Sigmoid colon (tissue), 7 donors: ENCODE results near the gene DSE. TPM values are rescaled to one million over a fixed set of nuclear protein-coding genes. Genes with fewer than 3 reads are reported as not detected.

Experiments
- DNase-seq: peaks from one replicate; pipeline ENCODE4 v3.0.0-alpha.2; 2019
- H3K27ac ChIP-seq, 4 donors: fragments of 200-600 bp; sonication (generic); one replicate each; pipeline ENCODE4 v1.5.1; 2016 to 2019; ENCODE audit warnings: mild to moderate bottlenecking in 1 of 4
- H3K27me3 ChIP-seq, 3 donors: fragments of 200-600 bp; sonication (generic); one replicate each; pipeline ENCODE4 v1.5.1; 2019; ENCODE audit warnings: mild to moderate bottlenecking in 1 of 3
- H3K36me3 ChIP-seq, 4 donors: fragments of 200-600 bp; sonication (generic); one replicate each; pipeline ENCODE4 v1.5.1; 2016 to 2019
- H3K4me1 ChIP-seq, 4 donors: fragments of 200-600 bp; sonication (generic); one replicate each; pipeline ENCODE4 v1.5.1; 2017 to 2019
- H3K4me3 ChIP-seq, 4 donors: fragments of 200-600 bp; sonication (generic); one replicate each; pipeline ENCODE4 v1.5.1; 2017 to 2019; ENCODE audit warnings: mild to moderate bottlenecking in 2 of 4, moderate library complexity in 1 of 4
- H3K9me3 ChIP-seq, 4 donors: fragments of 200-600 bp in 3 of 4; sonication (generic) in 3 of 4; one replicate each; pipeline versions ENCODE4 v1.5.1 to v1.6.1; 2013 to 2019
- EP300 ChIP-seq, 4 donors: sonication (generic); formaldehyde crosslinking; IDR thresholded peaks; one replicate each; pipeline ENCODE4 v1.6.1; 2017; ENCODE audit warnings: antibody characterized with exemption in 4 of 4
- POLR2A ChIP-seq, 2 donors: fragments of 450-650 bp; IDR thresholded peaks; one replicate each; pipeline ENCODE4 v1.6.1; 2016; ENCODE audit warnings: antibody characterized with exemption in 2 of 2, mild to moderate bottlenecking in 2 of 2, moderate library complexity in 2 of 2
- POLR2AphosphoS5 ChIP-seq, 4 donors: sonication (generic); formaldehyde crosslinking; IDR thresholded peaks; one replicate each; pipeline ENCODE4 v1.6.1; 2017; ENCODE audit warnings: antibody characterized with exemption in 4 of 4
- WGBS, 2 donors: extraction: QIAGEN DNeasy Blood & Tissue Kit; methylation state at CpG; one replicate each; pipeline ENCODE4 v1.1.7; 2013; 5-methylcytosine and 5-hydroxymethylcytosine counted together
- intact Hi-C: fragments of 100-400 bp; cut with DNase I; formaldehyde crosslinking; loops from one replicate; pipeline ENCODE4 v1.15.1; 2023
- polyA plus RNA-seq, 3 donors: library from polyadenylated mRNA; stranded (reverse); fragments of 200-250 nt; gene quantifications; one replicate each; pipeline ENCODE4 v1.2.3, GENCODE V29; 2013
- total RNA-seq, 4 donors: library from RNA; depleted of rRNA; stranded (reverse); fragments of >200 nt; gene quantifications; one replicate each; pipeline ENCODE4 v1.1.0, GENCODE V29; 2016
- TF ChIP-seq, protein P1 (sequence below), 4 experiments: fragments of 450-650 bp in 3 of 4; fragments of 200-600 bp in 1 of 4; IDR thresholded peaks; one replicate each; pipeline ENCODE4 v1.5.1; 2016 to 2019; ENCODE audit warnings: antibody characterized with exemption in 4 of 4, mild to moderate bottlenecking in 3 of 4, moderate library complexity in 2 of 4
- donor health status: healthy with polysubstance abuse.
- donor health status: Bipolar disorder and iron deficiency.
- donor health status: healthy.

DSE gene
- total and polyA plus RNA-seq, 7 donors, result 2.5 to 29.5 (median 17.9) TPM

DNA sequence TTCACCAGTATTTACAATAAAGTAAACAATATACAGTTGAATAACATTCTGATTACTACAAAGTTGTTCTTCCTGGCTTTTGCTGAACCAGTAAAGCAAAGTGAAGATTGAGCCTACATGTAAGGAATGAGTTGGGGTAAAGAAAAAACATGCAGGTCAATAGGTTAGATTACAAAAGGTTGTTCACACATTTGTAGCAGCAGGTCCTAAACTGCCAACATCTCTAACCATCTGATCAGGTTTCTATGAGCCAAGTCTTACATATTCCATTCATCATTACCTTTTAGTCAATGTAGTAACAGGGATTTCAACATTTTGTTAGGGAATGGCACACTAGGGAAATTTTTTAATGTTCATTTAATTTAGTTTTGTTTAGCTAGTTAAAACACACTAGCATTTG, 81.2 kb downstream of the DSE start:
- DNase-seq, result no peak
- TF ChIP-seq, protein P1, sequence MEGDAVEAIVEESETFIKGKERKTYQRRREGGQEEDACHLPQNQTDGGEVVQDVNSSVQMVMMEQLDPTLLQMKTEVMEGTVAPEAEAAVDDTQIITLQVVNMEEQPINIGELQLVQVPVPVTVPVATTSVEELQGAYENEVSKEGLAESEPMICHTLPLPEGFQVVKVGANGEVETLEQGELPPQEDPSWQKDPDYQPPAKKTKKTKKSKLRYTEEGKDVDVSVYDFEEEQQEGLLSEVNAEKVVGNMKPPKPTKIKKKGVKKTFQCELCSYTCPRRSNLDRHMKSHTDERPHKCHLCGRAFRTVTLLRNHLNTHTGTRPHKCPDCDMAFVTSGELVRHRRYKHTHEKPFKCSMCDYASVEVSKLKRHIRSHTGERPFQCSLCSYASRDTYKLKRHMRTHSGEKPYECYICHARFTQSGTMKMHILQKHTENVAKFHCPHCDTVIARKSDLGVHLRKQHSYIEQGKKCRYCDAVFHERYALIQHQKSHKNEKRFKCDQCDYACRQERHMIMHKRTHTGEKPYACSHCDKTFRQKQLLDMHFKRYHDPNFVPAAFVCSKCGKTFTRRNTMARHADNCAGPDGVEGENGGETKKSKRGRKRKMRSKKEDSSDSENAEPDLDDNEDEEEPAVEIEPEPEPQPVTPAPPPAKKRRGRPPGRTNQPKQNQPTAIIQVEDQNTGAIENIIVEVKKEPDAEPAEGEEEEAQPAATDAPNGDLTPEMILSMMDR (IDR thresholded peaks at IDR 0.05), result no peak
- TF ChIP-seq EP300 (IDR thresholded peaks at IDR 0.05), result no peak
- TF ChIP-seq POLR2A (IDR thresholded peaks at IDR 0.05), result no peak
- TF ChIP-seq POLR2AphosphoS5 (IDR thresholded peaks at IDR 0.05), result no peak
- intact Hi-C loops, result no loop called here

DNA sequence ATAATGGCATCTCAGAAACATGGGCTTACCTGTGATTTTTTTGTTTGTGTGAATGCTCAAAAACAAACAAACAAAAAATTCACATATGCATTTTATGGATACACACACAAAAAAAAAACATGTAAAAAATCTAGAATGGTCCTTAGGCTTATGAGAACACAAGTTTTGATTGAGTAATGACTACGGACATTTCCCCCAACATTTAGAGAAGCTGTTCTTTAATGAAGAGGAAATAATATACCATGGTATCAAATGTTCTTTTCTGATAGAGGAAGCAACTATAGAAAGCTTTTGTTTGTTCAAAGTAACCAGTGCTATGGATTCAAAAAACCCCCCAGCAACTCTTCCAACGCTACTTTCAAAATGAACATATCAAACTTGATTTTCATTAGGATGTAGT, 81.8 kb downstream of the DSE start:
- H3K27me3 ChIP-seq, result no peaks in the 10 kb centered on the region
- H3K9me3 ChIP-seq, result no peaks in the 10 kb centered on the region
- peaks cover 0 to 6% (median 0%) of the 10 kb centered on the region in 4 donors for H3K4me1 ChIP-seq
- intact Hi-C loops, result no loop called here
- H3K27ac ChIP-seq, result no peak overlapping the region
- 87 to 92% methylated on average over 2 of the region's 2 CpGs for WGBS, 2 donors
- DNase-seq, result no peak
- no peaks in the 10 kb centered on the region for H3K36me3 ChIP-seq
- no peak overlapping the region for H3K4me3 ChIP-seq
- no peak for TF ChIP-seq POLR2AphosphoS5 (IDR thresholded peaks at IDR 0.05)
- no peak for TF ChIP-seq EP300 (IDR thresholded peaks at IDR 0.05)
- TF ChIP-seq POLR2A (IDR thresholded peaks at IDR 0.05), result no peak
- TF ChIP-seq, protein P1 (IDR thresholded peaks at IDR 0.05), result no peak

More for the DNA sequence above, 81.2 kb downstream of the DSE start:
- Histone ChIP-seq H3K4me3 (no peak overlapping the region), H3K9me3 (no peaks in the 10 kb centered on the region), H3K27me3 (no peaks in the 10 kb centered on the region), H3K4me1 (peaks cover 0 to 12% (median 0%) of the 10 kb centered on the region in 4 donors), H3K36me3 (no peaks in the 10 kb centered on the region), H3K27ac (no peak overlapping the region)

DNA sequence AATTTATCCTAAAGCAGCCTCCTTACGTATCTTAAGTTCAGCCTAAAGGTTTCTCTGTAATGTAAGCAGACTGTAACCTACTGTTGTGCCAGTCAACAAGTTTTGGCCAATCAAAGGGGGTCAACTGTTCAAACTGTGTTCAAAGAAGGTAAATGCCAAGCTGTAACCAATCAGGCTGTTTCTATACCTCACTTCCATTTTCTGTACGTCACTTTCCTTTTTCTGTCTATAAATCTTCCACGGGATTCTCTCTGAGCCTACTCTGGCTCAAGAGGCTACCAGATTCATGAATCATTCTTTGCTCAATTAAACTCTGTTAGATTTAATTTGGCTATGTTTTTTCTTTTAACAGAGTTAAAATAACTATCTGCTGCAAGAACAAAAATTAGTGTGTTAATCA, 85.4 kb downstream of the DSE start:
- WGBS, 2 donors, result 91 to 94% methylated on average over 3 of the region's 3 CpGs
- intact Hi-C loops, result no loop called here
- TF ChIP-seq POLR2A (IDR thresholded peaks at IDR 0.05) (no peak), POLR2AphosphoS5 (IDR thresholded peaks at IDR 0.05) (no peak), EP300 (IDR thresholded peaks at IDR 0.05) (no peak)
- TF ChIP-seq, protein P1 (IDR thresholded peaks at IDR 0.05), result no peak
- Histone ChIP-seq H3K4me3 (no peak overlapping the region), H3K27ac (no peak overlapping the region), H3K4me1 (no peaks in the 10 kb centered on the region), H3K27me3 (no peaks in the 10 kb centered on the region), H3K36me3 (no peaks in the 10 kb centered on the region), H3K9me3 (no peaks in the 10 kb centered on the region)
- DNase-seq, result no peak

DNA sequence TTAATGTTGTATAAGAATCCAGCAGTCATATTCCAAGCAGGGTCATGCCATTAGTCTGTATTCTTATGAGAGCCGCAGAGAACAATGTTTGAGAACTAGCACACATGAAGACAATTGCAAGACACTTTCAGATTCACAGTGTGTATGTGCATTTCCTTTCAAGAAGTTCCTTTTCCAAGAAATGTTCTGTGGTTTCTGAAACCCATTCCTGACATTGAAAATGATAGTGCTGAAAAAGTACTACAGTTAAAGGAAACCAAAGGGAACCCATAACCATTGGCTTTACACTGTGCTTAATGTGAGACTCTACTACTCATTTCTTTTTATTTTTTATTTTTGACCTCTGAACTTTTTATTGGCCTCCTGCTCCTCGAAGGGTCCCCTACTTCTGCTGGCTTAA, 86.2 kb downstream of the DSE start:
- H3K9me3 ChIP-seq, result no peaks in the 10 kb centered on the region
- 58 to 71% methylated on average over 2 of the region's 2 CpGs for WGBS, 2 donors
- intact Hi-C loops, result no loop called here
- no peak overlapping the region for H3K4me3 ChIP-seq
- no peak for DNase-seq
- peaks cover 0 to 4% (median under 1%) of the 10 kb centered on the region in 4 donors for H3K4me1 ChIP-seq
- peaks cover 0 to 3% (median 0%) of the 10 kb centered on the region in 3 donors for H3K27me3 ChIP-seq
- H3K36me3 ChIP-seq, result no peaks in the 10 kb centered on the region
- no peak overlapping the region for H3K27ac ChIP-seq
- TF ChIP-seq POLR2A (IDR thresholded peaks at IDR 0.05), result no peak
- TF ChIP-seq POLR2AphosphoS5 (IDR thresholded peaks at IDR 0.05), result no peak
- no peak for TF ChIP-seq EP300 (IDR thresholded peaks at IDR 0.05)
- TF ChIP-seq, protein P1 (IDR thresholded peaks at IDR 0.05), result no peak

DNA sequence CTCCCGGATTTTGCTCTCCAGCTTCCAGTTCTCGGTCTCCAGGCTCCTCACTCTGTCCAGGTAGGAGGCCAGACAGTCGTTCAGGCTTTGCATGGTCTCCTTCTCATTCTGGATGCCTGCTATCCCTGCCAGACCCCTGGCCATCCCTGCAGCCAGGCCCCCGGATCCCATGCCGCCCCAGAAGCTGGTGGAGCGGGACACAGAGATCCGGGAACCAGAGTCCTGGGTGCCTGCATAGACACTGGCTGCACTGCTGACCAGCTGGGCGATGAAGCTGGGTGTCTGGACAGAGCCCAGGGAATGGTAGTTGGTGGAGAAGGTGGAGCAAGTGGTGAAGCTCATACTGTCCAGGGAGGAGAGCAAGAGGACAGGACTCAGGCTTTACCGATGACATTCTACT, 87.5 kb downstream of the DSE start:
- no peak for DNase-seq
- TF ChIP-seq EP300 (IDR thresholded peaks at IDR 0.05) (no peak), POLR2AphosphoS5 (IDR thresholded peaks at IDR 0.05) (no peak), POLR2A (IDR thresholded peaks at IDR 0.05) (no peak)
- TF ChIP-seq, protein P1 (IDR thresholded peaks at IDR 0.05), result no peak
- Histone ChIP-seq H3K27me3 (peaks cover 0 to 16% (median 0%) of the 10 kb centered on the region in 3 donors), H3K4me1 (peaks cover 0 to 11% (median 3%) of the 10 kb centered on the region in 4 donors), H3K36me3 (no peaks in the 10 kb centered on the region), H3K4me3 (no peak overlapping the region), H3K9me3 (no peaks in the 10 kb centered on the region), H3K27ac (no peak overlapping the region)
- intact Hi-C loops, result no loop called here
- WGBS, 2 donors, result 94 to 95% methylated on average over 9 of the region's 9 CpGs
